HG03025 (cell line): ENCODE measurements around the gene NAXE.
"Not testable (repeated sequence)": the region's sequence is repeated elsewhere in the genome, so short reads cannot be mapped to it uniquely, and the experiment has no call there.

Experiments
- ATAC-seq: cut with Tn5 transposase; IDR thresholded peaks from one replicate; pipeline ENCODE4 v1.9.1; 2021; ENCODE audit warnings: mild to moderate bottlenecking, moderate library complexity; ENCODE audit not compliant: unreplicated experiment, low FRiP score

NAXE gene

GRCh38 chr1:156592158-156592909 is 758 bp downstream of the NAXE start:
- no peak for ATAC-seq

GRCh38 chr1:156592910-156593660 is 1.5 kb downstream of the NAXE start:
- ATAC-seq, result no peak

- no peak for ATAC-seq
Measured at GRCh38 chr1:156593661-156593989, 2.0 kb downstream of the NAXE start.

GRCh38 chr1:156594190-156594589 is 2.6 kb downstream of the NAXE start:
- ATAC-seq, result no peak

GRCh38 chr1:156595016-156595415 is 3.4 kb downstream of the NAXE start:
- ATAC-seq, result no peak

GRCh38 chr1:156596426-156596825 is 4.8 kb downstream of the NAXE start:
- no peak for ATAC-seq

- ATAC-seq, result no peak
Measured at GRCh38 chr1:156598125-156598524, 6.5 kb downstream of the NAXE start.

- no peak for ATAC-seq
Measured at GRCh38 chr1:156598731-156599432, 7.3 kb downstream of the NAXE start.

GRCh38 chr1:156599811-156600210 is 8.2 kb downstream of the NAXE start:
- no peak for ATAC-seq

- ATAC-seq, result no peak
Measured at GRCh38 chr1:156600733-156601121, 9.2 kb downstream of the NAXE start.

GRCh38 chr1:156601122-156601830 is 9.7 kb downstream of the NAXE start, which contains the start of gene GPATCH4:
TSS of gene GPATCH4 (minus strand) at chr1:156601479.
- no peak for ATAC-seq

- no peak for ATAC-seq
Measured at GRCh38 chr1:156601892-156602291, 10.3 kb downstream of the NAXE start.

GRCh38 chr1:156602557-156602993 is 11.0 kb downstream of the NAXE start:
- no peak for ATAC-seq

- ATAC-seq, result not testable (repeated sequence)
Measured at GRCh38 chr1:156607344-156607743, 15.8 kb downstream of the NAXE start.

GRCh38 chr1:156608036-156608674 is 16.6 kb downstream of the NAXE start:
- no peak for ATAC-seq

- ATAC-seq, result no peak
Measured at GRCh38 chr1:156608981-156609380, 17.4 kb downstream of the NAXE start.

- not testable (repeated sequence) for ATAC-seq
Measured at GRCh38 chr1:156610072-156610471, 18.5 kb downstream of the NAXE start.

GRCh38 chr1:156612666-156613065 is 21.1 kb downstream of the NAXE start:
- no peak for ATAC-seq

GRCh38 chr1:156615946-156616345 is 24.4 kb downstream of the NAXE start:
- no peak for ATAC-seq

GRCh38 chr1:156616463-156616862 is 24.9 kb downstream of the NAXE start:
- ATAC-seq, result no peak
